GM20000 (cell line): ENCODE data around the gene ETV3.

ENCODE experiments used
- DNase-seq: peaks from one replicate; pipeline ENCODE4 v3.0.0; 2012; ENCODE audit warnings: low spot score
- CTCF ChIP-seq: IDR thresholded peaks from 2 replicates; pipeline ENCODE4 v1.5.1; 2012; ENCODE audit warnings: mild to moderate bottlenecking, control low read depth; ENCODE audit errors: extremely low read depth, missing control alignments

Gene ETV3

GRCh38 chr1:157097692-157098091 is 40.5 kb downstream of the ETV3 start:
- TF ChIP-seq CTCF, result no peak
- no peak for DNase-seq

- DNase-seq, result no peak
- TF ChIP-seq CTCF, result no peak
These were observed 41.3 kb downstream of the ETV3 start for GRCh38 chr1:157096881-157097280.

GRCh38 chr1:157095551-157095950 is 42.6 kb downstream of the ETV3 start:
- TF ChIP-seq CTCF, result no peak
- DNase-seq, result no peak

- no peak for TF ChIP-seq CTCF
- no peak for DNase-seq
These were observed 43.1 kb downstream of the ETV3 start for GRCh38 chr1:157095091-157095490.

- no peak for DNase-seq
- TF ChIP-seq CTCF, result no peak
These were observed 45.4 kb downstream of the ETV3 start for GRCh38 chr1:157092831-157093230.

- TF ChIP-seq CTCF, result no peak
- DNase-seq, result no peak
These were observed 46.4 kb downstream of the ETV3 start for GRCh38 chr1:157091668-157092273.

GRCh38 chr1:157091186-157091585 is 47.0 kb downstream of the ETV3 start:
- no peak for DNase-seq
- TF ChIP-seq CTCF, result no peak
